GM12891 (cell line): ENCODE data around the gene NINJ2.

Experiments
- DNase-seq: peaks from one replicate; pipeline ENCODE4 v3.0.0; 2011; ENCODE audit warnings: low spot score; ENCODE audit not compliant: insufficient read length
- FAIRE-seq: peaks from 2 replicates; lab custom pipeline; 2011; peaks lifted over from hg19 to GRCh38; lab: Jason Lieb, UNC
- PAX5 ChIP-seq: IDR thresholded peaks from 2 replicates; pipeline ENCODE4 v1.6.1; 2011; ENCODE audit warnings: low read length, moderate library complexity, mild to moderate bottlenecking; ENCODE audit not compliant: insufficient read depth, severe bottlenecking
- POLR2A ChIP-seq: IDR thresholded peaks from 2 replicates; pipeline ENCODE4 v1.6.1; 2011; ENCODE audit warnings: low read depth, low read length, control low read depth
- POLR2AphosphoS5 ChIP-seq: IDR thresholded peaks from 2 replicates; pipeline ENCODE4 v1.6.1; 2011; ENCODE audit warnings: low read depth, low read length, control low read depth
- POU2F2 ChIP-seq: IDR thresholded peaks from 2 replicates; pipeline ENCODE4 v1.6.1; 2011; ENCODE audit warnings: low read depth, mild to moderate bottlenecking, control low read depth, low read length, moderate library complexity
- SPI1 ChIP-seq: IDR thresholded peaks from 2 replicates; pipeline ENCODE4 v1.6.1; 2011; ENCODE audit warnings: low read depth, low read length, control low read depth
- TAF1 ChIP-seq: IDR thresholded peaks from 2 replicates; pipeline ENCODE4 v1.6.1; 2011; ENCODE audit warnings: low read depth, low read length, control low read depth

NINJ2 gene

DNA sequence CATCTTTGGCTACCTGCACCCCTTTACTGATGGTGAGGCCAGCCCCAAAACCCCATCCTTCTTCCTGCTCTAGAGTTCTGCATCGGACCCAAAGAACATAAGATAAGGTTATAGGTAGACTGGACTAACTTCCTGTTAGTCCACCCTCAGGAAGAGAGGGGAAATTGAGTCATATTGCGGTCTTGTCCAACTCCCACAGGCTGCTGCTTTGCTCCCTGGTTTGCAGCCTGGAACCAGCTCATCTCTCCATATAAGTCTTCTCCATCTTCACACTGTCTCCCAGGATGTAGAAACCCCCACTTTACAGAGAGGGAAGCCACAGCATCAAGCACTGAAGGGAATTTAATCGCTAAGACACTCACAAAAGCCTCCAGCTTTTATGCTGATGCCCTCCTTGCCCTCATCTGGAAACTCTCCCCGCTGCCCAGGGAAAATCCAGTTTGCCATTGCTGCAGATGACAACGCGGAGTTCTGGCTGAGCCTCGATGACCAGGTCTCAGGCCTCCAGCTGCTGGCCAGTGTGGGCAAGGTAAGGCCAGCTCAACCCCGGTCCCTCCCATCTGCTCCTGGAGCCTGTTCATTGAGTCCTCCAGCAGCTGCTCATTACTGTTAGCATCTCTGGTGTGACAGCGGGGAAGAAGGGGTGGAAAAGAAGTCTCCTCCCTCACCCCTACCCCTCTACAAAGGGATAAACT lies 118.2 kb downstream of the NINJ2 start:
- TF ChIP-seq POLR2A, result no peak
- TF ChIP-seq POU2F2, result no peak
- no peak for TF ChIP-seq POLR2AphosphoS5
- no peak for TF ChIP-seq SPI1
- no peak for TF ChIP-seq TAF1
- no peak for TF ChIP-seq PAX5
- no peak for FAIRE-seq
- no peak for DNase-seq

DNA sequence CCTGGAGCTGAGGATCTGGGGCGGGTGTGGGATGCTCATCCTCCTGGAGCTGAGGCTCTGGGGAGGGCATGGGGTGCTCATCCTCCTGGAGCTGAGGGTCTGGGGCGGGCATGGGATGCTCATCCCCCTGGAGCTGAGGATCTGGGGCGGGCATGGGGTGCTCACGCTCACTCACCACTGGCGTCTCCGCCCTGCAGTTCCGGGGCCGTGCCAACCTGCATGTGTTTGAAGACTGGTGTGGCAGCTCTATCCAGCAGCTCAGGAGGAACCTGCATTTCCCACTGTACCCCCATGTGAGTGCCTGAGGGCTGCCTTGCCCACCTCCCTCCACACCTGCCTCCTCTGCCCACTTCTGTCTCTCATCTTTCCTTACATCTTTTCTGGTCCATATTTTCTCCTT lies 119.1 kb downstream of the NINJ2 start:
- no peak for DNase-seq
- no peak for TF ChIP-seq POLR2AphosphoS5
- TF ChIP-seq SPI1, result no peak
- TF ChIP-seq TAF1, result no peak
- TF ChIP-seq POU2F2, result no peak
- no peak for TF ChIP-seq POLR2A
- TF ChIP-seq PAX5, result no peak

GRCh38 chr12:543114-543451 lies 120.2 kb downstream of the NINJ2 start:
- FAIRE-seq (no peak), DNase-seq (no peak)
- TF ChIP-seq POU2F2, result no peak
- TF ChIP-seq TAF1, result no peak

More for the DNA sequence above, 119.1 kb downstream of the NINJ2 start:
- FAIRE-seq, result no peak

DNA sequence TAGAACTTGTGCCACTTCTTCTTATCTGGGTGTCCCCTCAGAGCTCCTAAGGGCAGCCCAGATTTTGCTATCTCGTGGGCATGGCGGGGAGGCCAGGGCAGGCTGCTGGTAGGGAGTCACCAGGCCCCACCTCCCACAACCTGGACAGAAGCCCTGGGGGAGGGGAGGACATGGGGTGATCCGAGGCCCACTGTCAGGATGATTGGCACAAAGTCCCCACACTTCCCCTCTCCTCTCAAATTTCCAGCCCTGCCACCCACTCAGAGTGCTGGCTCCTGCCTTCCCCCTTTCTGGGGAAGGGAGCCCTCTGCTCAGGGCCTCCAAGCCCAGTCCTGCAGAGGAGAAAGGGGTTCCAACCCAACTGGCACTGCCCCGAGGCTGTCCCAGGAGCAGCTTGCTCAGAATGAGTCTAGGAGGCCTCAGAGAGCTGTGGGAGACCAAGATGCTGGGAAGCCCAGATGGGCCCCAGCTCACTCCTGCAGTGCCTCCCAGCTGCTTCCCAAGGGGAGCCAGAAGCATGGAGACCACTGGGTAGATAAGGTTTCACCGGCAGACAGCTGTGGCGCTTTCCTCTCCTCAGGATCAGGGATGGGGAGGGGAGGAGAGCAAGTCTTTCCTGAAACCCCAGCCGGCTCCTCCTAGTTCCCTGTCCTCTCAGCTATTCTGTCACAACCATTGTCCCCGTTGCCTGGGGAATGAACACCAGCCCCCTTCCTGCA lies 120.7 kb downstream of the NINJ2 start:
- no peak for TF ChIP-seq TAF1
- TF ChIP-seq SPI1, result no peak
- no peak for TF ChIP-seq POU2F2
- no peak for TF ChIP-seq POLR2A
- no peak for TF ChIP-seq POLR2AphosphoS5
- no peak for TF ChIP-seq PAX5
- FAIRE-seq (no peak), DNase-seq (no peak)

- no peak for FAIRE-seq
- no peak for DNase-seq
- TF ChIP-seq POLR2AphosphoS5, result no peak
- TF ChIP-seq POU2F2, result no peak
- no peak for TF ChIP-seq PAX5
- TF ChIP-seq POLR2A, result no peak
- no peak for TF ChIP-seq TAF1
- TF ChIP-seq SPI1, result no peak
Observed at GRCh38 chr12:541676-542324, 121.4 kb downstream of the NINJ2 start.

GRCh38 chr12:539540-540310 lies 123.5 kb downstream of the NINJ2 start:
- no peak for TF ChIP-seq POLR2AphosphoS5
- no peak for TF ChIP-seq SPI1
- TF ChIP-seq POLR2A, result no peak
- TF ChIP-seq TAF1, result no peak
- no peak for TF ChIP-seq POU2F2
- TF ChIP-seq PAX5, result no peak
- no peak for FAIRE-seq
- no peak for DNase-seq

- TF ChIP-seq POLR2AphosphoS5 (no peak), SPI1 (no peak), POU2F2 (no peak), POLR2A (no peak), PAX5 (no peak), TAF1 (no peak)
- FAIRE-seq, result no peak
- DNase-seq, result no peak
Observed at GRCh38 chr12:538731-539539, 124.3 kb downstream of the NINJ2 start.

- no peak for DNase-seq
- no peak for FAIRE-seq
- no peak for TF ChIP-seq SPI1
- TF ChIP-seq POLR2AphosphoS5, result no peak
Observed at GRCh38 chr12:537772-538171, 125.5 kb downstream of the NINJ2 start.

- no peak for TF ChIP-seq TAF1
- TF ChIP-seq SPI1, result no peak
- no peak for TF ChIP-seq PAX5
- TF ChIP-seq POLR2AphosphoS5, result no peak
- no peak for TF ChIP-seq POLR2A
- FAIRE-seq (no peak), DNase-seq (no peak)
Observed at GRCh38 chr12:536751-537245, 126.4 kb downstream of the NINJ2 start.
